Osteocyte (in vitro differentiated cells): ENCODE measurements around the gene WDFY3. TPM values are rescaled to one million over a fixed set of nuclear protein-coding genes. Genes with fewer than 3 reads are reported as not detected.

ENCODE experiments used
- DNase-seq: peaks from one replicate; pipeline ENCODE4 v3.0.0; 2021; ENCODE audit warnings: mixed read lengths; ENCODE audit not compliant: unreplicated experiment; ENCODE audit errors: extremely low spot score
- H3K27ac Mint-ChIP-seq: one replicate; pipeline ENCODE4 v1.8.0; 2021; ENCODE audit warnings: mild to moderate bottlenecking, mixed read lengths; ENCODE audit not compliant: unreplicated experiment
- H3K27me3 Mint-ChIP-seq: one replicate; pipeline ENCODE4 v1.8.0; 2021; ENCODE audit warnings: mixed read lengths; ENCODE audit not compliant: unreplicated experiment
- H3K36me3 Mint-ChIP-seq: one replicate; pipeline ENCODE4 v1.8.0; 2021; ENCODE audit warnings: mixed read lengths; ENCODE audit not compliant: unreplicated experiment
- H3K4me1 Mint-ChIP-seq: one replicate; pipeline ENCODE4 v1.8.0; 2021; ENCODE audit warnings: mixed read lengths; ENCODE audit not compliant: unreplicated experiment
- H3K4me3 Mint-ChIP-seq: one replicate; pipeline ENCODE4 v1.8.0; 2021; ENCODE audit warnings: mild to moderate bottlenecking, moderate library complexity, mixed read lengths; ENCODE audit not compliant: unreplicated experiment
- H3K9me3 Mint-ChIP-seq: one replicate; pipeline ENCODE4 v1.8.0; 2021; ENCODE audit warnings: mixed read lengths; ENCODE audit not compliant: unreplicated experiment
- CTCF ChIP-seq: fragments of 200-600 bp; sonication (generic); IDR thresholded peaks from 2 replicates; pipeline ENCODE4 v1.5.0; 2021; ENCODE audit warnings: antibody characterized with exemption, mild to moderate bottlenecking, moderate library complexity
- total RNA-seq: library from RNA; stranded (reverse); gene quantifications from 2 replicates; pipeline ENCODE4 v1.2.1, GENCODE V29; 2021

The WDFY3 gene
- total RNA-seq, 1 donor from 2014 or later = 91.4 TPM

DNA sequence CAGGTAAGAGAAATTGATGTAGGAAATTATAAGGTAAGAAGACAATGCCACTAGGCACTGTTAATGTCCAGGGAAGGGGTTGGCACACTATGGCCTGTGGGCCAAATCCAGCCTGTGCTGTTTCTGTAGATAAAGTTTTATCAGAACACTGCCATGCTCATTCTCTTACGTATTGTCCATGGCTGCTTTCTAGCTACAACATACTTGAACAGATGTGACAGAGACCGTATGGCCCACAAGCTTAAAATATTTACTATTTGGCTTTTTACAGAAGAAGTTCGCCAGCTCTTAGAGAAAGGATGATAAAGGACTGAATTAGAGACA lies 215.6 kb downstream of the WDFY3 start:
- no peak for DNase-seq
- H3K9me3 Mint-ChIP-seq = no peaks in the 10 kb centered on the region
- no peak for TF ChIP-seq CTCF
- no peaks in the 10 kb centered on the region for H3K4me1 Mint-ChIP-seq
- H3K27me3 Mint-ChIP-seq = no peaks in the 10 kb centered on the region
- H3K27ac Mint-ChIP-seq = no peak overlapping the region
- no peak overlapping the region for H3K4me3 Mint-ChIP-seq
- peaks cover 35% of the 10 kb centered on the region for H3K36me3 Mint-ChIP-seq

DNA sequence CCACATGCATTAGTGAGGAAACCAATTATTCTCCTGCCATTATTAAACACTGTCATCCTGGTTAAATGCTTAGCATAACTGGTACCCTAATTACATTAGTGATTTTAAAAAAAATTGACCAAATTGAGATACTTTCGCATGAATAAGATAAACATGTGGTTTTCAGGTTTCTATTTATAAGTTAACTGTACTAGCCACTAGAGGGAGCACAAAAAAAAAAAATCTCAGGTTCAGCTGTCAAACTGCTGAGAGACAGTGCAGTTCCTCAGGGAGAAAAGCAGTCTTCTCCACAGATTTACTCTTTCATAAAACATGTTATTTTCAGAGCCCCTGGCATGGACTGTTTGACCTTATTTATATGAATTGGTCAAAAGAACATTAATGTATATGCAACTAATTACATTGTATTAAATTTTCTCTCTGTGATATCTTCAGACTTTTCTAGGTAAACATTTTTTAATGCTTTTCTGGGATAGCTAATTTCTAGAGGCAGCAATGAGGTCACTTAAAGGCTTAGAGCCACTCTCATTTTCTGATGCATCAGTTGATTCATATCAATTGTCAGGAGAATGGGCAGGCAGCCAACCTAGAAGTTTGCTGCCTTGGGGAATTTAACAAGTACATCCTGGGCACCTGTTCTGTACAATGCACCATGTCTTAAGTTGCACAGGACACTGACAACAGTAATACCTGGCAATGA lies 216.1 kb downstream of the WDFY3 start:
- no peak overlapping the region for H3K27ac Mint-ChIP-seq
- no peak overlapping the region for H3K4me3 Mint-ChIP-seq
- H3K4me1 Mint-ChIP-seq = no peaks in the 10 kb centered on the region
- no peak for DNase-seq
- peak; percentile 74 for TF ChIP-seq CTCF
- no peaks in the 10 kb centered on the region for H3K9me3 Mint-ChIP-seq
- peaks cover 36% of the 10 kb centered on the region for H3K36me3 Mint-ChIP-seq
- H3K27me3 Mint-ChIP-seq = no peaks in the 10 kb centered on the region

DNA sequence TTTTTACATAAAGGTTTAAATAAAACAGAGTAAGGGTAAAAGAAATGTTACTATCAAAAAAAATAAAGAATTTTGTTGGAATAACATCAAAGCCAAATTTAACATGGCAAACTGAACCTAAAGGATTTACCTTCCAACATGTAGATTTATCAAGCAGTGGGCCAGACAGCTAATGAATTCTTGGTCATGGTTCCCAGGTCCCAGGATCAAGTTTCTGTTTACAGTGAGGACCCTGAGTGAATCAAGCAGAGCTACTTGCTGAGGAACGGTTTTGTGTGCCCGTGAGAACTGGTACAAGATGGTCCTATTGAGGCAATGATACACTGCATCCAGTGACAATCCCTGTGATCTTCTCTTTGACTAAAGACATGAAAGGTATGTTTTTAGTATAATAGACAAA lies 226.4 kb downstream of the WDFY3 start:
- no peaks in the 10 kb centered on the region for H3K4me1 Mint-ChIP-seq
- no peaks in the 10 kb centered on the region for H3K27me3 Mint-ChIP-seq
- H3K9me3 Mint-ChIP-seq = no peaks in the 10 kb centered on the region
- H3K4me3 Mint-ChIP-seq = no peak overlapping the region
- no peak overlapping the region for H3K27ac Mint-ChIP-seq
- DNase-seq = no peak
- H3K36me3 Mint-ChIP-seq = peaks cover 44% of the 10 kb centered on the region
- no peak for TF ChIP-seq CTCF

- H3K27ac Mint-ChIP-seq = no peak overlapping the region
These were observed 227.9 kb downstream of the WDFY3 start for GRCh38 chr4:84738622-84739021.

DNA sequence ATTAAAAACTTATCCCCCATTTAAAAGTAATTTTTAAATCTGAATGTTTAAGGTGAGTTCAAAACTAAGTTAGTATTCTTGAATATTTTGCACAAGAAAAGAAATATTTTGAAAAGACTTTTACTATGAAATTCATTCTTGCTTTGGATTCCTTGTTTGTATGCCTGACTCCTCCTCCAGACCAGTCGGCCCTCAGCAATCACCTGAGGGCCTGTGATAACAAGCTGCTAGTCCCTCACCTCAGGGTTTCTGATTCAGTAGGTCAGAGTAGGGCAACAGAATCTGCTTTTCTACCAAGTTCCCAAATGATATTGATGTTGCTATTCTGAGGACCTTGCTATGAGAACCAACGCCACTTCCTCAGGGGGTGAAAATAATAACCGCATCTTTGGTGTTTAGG lies 228.8 kb downstream of the WDFY3 start:
- DNase-seq = no peak
- no peak overlapping the region for H3K4me3 Mint-ChIP-seq
- H3K27ac Mint-ChIP-seq = no peak overlapping the region
- no peaks in the 10 kb centered on the region for H3K27me3 Mint-ChIP-seq
- H3K4me1 Mint-ChIP-seq = no peaks in the 10 kb centered on the region
- no peaks in the 10 kb centered on the region for H3K9me3 Mint-ChIP-seq
- TF ChIP-seq CTCF = no peak
- peaks cover 47% of the 10 kb centered on the region for H3K36me3 Mint-ChIP-seq

More at GRCh38 chr4:84738622-84739021, 227.9 kb downstream of the WDFY3 start:
- Mint-ChIP-seq H3K4me1 (no peaks in the 10 kb centered on the region), H3K9me3 (no peaks in the 10 kb centered on the region), H3K4me3 (no peak overlapping the region), H3K36me3 (peaks cover 46% of the 10 kb centered on the region), H3K27me3 (no peaks in the 10 kb centered on the region)
- no peak for DNase-seq
- TF ChIP-seq CTCF = no peak
